ENCODE data around the gene NTNG2.
"Not testable (repeated sequence)": the region's sequence is repeated elsewhere in the genome, so short reads cannot be mapped to it uniquely, and the experiment has no call there.

DNA sequence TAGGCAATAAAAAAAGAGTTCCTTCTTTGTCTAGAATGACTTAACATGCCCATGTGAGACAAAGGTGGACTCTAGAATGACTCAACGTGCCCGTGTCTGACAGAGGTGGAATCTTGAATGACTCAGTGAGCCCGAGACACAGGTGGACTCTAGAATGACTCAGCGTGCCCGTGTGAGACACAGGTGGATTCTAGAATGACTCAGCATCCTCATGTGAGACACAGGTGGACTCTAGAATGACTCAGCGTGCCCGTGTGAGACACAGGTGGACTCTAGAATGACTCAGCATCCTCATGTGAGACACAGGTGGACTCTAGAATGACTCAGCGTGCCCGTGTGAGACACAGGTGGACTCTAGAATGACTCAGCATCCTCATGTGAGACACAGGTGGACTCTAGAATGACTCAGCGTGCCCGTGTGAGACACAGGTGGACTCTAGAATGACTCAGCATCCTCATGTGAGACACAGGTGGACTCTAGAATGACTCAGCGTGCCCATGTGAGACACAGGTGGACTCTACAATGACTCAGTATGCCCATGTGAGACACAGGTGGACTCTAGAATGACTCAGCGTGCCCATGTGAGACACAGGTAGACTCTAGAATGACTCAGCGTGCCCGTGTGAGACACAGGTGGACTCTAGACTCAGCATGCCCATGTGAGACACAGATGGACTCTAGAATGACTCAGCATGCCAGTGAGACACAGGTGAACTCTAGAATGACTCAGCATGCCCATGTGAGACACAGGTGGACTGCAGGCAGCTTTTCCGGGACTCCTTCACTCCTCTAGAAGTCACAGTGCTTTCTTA is 108.1 kb downstream of the NTNG2 start:
- TF ChIP-seq POLR2A, CTCF (IDR thresholded peaks at IDR 0.05): not testable (repeated sequence)
